HUES64 (cell line): Measurements from ENCODE around the gene HNRNPH1.
A peak's percentile ranks its signal among the peaks of the same experiment; 100 is the strongest.

Experiments used
- H3K27ac ChIP-seq: 2 replicates; pipeline ENCODE4 v1.7.0; 2013; ENCODE audit warnings: low read depth, low read length, inconsistent platforms
- H3K27me3 ChIP-seq: 2 replicates; pipeline ENCODE4 v1.6.1; 2013; ENCODE audit warnings: mild to moderate bottlenecking, low read length; ENCODE audit not compliant: insufficient read depth
- H3K36me3 ChIP-seq: 2 replicates; pipeline ENCODE4 v1.6.1; 2013; ENCODE audit warnings: mild to moderate bottlenecking, low read length; ENCODE audit not compliant: insufficient read depth
- H3K4me1 ChIP-seq: 2 replicates; pipeline ENCODE4 v1.6.1; 2013; ENCODE audit warnings: mild to moderate bottlenecking, low read length, moderate library complexity; ENCODE audit not compliant: insufficient read depth
- H3K4me3 ChIP-seq: 2 replicates; pipeline ENCODE4 v1.5.1; 2013; ENCODE audit warnings: mild to moderate bottlenecking, low read length, moderate library complexity
- H3K9ac ChIP-seq: 2 replicates; pipeline ENCODE4 v1.6.1; 2013; ENCODE audit warnings: mild to moderate bottlenecking, low read depth, low read length
- H3K9me3 ChIP-seq: 2 replicates; pipeline ENCODE4 v1.6.1; 2013; ENCODE audit warnings: low read depth, low read length; ENCODE audit not compliant: insufficient read depth
- WGBS: fragments of 150-250, 120-280 bp; methylation state at CpG from one replicate; pipeline ENCODE4 v1.1.7; 2013; ENCODE audit warnings: missing lambda C conversion rate; 5-methylcytosine and 5-hydroxymethylcytosine counted together

Gene HNRNPH1

DNA sequence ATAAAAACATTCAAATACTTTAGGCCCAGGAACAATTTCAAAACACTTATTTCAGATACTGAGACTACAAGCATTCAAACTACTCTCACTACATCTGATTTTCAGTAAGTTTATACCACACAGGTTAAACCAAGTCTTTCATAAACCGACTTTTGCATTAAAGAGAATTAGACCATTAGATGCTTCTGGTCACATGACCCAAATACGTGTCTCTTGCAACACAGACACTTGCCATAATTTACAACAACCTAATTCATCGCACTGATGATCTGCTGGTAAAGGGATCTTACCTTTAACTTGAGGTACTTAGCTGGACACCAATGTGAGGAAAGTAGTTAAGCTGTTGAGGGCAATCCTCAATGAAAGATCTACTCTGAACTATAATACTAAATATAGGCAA, 3.2 kb downstream of the HNRNPH1 start:
- H3K36me3 ChIP-seq: peaks cover 73% of the 10 kb centered on the region
- peaks cover 35% of the 10 kb centered on the region for H3K4me1 ChIP-seq
- WGBS: 60% methylated on average over 3 of the region's 3 CpGs
- H3K27me3 ChIP-seq: no peaks in the 10 kb centered on the region
- H3K9me3 ChIP-seq: no peaks in the 10 kb centered on the region
- peak overlapping the region; percentile 86 for H3K4me3 ChIP-seq
- H3K27ac ChIP-seq: no peak overlapping the region
- H3K9ac ChIP-seq: peak overlapping the region; percentile 72; the same call in 1 of the 2 replicates

DNA sequence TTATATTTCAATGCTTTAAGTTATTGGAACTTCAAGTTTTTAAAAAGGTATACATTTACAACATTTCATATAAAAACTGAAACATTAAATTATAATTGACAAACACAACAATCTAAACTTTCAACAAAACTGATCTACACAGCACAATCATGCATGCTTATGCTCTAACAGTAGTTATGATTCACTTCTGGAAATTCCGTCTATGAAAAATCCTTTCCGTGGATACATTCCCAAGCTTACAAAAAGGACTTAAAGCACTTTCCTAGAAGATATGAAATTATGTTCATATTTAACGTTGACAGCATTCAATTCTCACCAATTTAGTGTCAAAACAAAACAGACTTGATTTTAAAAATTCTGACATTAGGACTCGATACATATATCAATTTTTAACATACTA, 3.7 kb downstream of the HNRNPH1 start:
- Histone ChIP-seq H3K9me3 (no peaks in the 10 kb centered on the region), H3K4me3 (peak overlapping the region; percentile 86), H3K27ac (no peak overlapping the region), H3K4me1 (peaks cover 31% of the 10 kb centered on the region), H3K27me3 (no peaks in the 10 kb centered on the region), H3K9ac (no peak overlapping the region), H3K36me3 (peaks cover 78% of the 10 kb centered on the region)
- WGBS: 83% methylated on average over 4 of the region's 4 CpGs

DNA sequence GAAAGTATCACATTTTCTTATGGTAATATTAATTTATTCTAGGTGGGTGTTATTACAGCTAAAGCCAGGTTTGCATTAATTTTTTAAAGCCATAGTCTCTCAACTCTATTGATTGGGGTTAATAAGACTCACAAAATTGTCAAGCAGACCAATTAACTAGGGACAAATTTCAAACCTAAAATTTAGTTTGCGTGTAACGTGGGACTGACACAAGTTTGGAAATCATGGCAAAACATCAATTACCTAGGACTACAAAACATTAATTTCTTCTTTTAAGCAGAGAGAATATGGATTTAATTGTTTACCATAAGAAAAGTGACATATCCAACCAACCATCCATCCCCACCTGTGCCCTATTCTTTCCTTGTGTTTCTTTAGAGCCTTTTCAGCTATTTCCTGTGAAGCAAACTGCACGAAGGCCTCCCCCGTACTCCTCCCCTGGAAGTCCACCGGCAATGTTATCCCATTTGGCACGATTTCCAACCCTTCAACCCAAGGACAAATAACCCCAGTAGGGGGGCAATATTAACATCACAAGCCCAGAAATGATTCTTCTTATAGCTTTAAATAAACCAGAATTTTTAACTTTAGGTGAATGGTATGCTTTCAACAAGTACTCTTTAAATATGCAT, 4.4 kb downstream of the HNRNPH1 start:
- WGBS: 65% methylated on average over 6 of the region's 6 CpGs
- Histone ChIP-seq H3K27ac (peak overlapping the region; percentile 24; the same call in 1 of the 2 replicates), H3K27me3 (no peaks in the 10 kb centered on the region), H3K9ac (peak overlapping the region; percentile 23; the same call in 1 of the 2 replicates), H3K4me1 (peaks cover 24% of the 10 kb centered on the region), H3K36me3 (peaks cover 86% of the 10 kb centered on the region), H3K9me3 (no peaks in the 10 kb centered on the region), H3K4me3 (peak overlapping the region; percentile 86; the same call in 1 of the 2 replicates)

DNA sequence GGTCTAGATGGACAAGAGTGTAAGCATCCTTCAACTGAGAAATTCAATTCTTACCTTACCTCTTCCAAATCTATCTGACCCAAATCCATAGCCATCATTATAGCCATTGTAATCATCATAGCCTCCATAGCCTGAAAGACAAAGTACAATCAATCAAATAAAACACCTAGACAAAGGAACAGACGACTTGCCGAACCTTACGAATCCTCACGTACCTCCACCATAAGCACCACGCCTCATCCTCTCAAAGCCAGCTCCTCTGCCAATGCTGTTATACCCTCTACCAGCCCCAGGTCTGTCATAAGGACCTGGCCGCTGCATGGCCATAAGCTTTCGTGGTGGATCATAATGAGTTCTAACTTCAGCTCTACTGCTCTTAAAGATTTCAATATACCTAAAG, 5.5 kb downstream of the HNRNPH1 start:
- Histone ChIP-seq H3K4me1 (peaks cover 24% of the 10 kb centered on the region), H3K4me3 (no peak overlapping the region), H3K36me3 (peaks cover 97% of the 10 kb centered on the region), H3K27ac (no peak overlapping the region), H3K9ac (no peak overlapping the region), H3K27me3 (no peaks in the 10 kb centered on the region), H3K9me3 (no peaks in the 10 kb centered on the region)
- 95% methylated on average over 7 of the region's 7 CpGs for WGBS

DNA sequence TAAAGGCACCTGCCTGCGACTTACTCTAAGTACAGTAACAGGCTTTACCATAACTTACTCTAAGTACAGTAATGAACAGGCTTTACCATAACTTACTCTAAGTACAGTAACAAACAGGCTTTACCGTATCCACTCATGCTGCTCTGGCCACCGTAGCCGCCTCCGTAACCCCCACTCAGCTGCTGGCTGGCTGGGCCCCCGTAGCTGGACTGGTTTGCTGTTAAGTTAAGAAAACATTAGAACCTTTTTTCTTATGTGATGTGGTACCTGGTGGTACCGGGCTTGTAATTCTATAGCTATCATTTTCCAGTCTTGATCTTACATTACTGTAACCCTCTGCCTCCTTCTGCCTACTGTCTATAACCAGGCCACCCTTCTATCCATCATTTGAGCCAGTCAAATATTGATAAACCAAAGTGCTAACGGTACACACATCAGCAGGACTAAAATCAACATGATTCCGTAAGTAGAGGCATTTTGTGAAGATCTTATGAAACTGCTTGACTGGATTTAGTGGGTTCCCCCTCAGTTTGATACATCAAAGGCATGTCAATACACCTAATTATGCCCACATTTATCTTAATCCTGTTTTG, 7.4 kb downstream of the HNRNPH1 start:
- H3K9ac ChIP-seq: no peak overlapping the region
- H3K4me1 ChIP-seq: peaks cover 19% of the 10 kb centered on the region
- H3K9me3 ChIP-seq: no peaks in the 10 kb centered on the region
- no peak overlapping the region for H3K4me3 ChIP-seq
- peaks cover 97% of the 10 kb centered on the region for H3K36me3 ChIP-seq
- WGBS: 95% methylated on average over 9 of the region's 9 CpGs
- no peak overlapping the region for H3K27ac ChIP-seq
- no peaks in the 10 kb centered on the region for H3K27me3 ChIP-seq

DNA sequence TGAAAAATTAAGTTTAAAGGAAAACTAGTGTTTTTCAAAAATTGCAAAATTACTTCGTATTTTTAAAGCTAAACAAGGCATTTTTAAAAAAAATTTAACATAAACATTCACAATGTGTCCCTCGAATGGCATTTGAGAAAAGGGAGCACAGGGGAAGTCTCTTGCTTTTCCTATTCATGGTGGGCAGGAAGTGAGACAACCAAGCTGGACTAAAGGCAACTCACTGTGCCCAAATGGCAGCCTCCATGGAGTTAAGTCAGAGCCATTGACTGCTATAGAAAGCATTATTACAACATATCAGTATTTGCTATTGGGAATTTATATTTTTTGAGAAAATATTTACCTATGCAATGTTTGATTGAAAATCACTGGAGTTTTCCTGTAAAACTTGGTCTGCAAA, 8.3 kb downstream of the HNRNPH1 start:
- H3K4me3 ChIP-seq: no peak overlapping the region
- H3K4me1 ChIP-seq: peaks cover 10% of the 10 kb centered on the region

DNA sequence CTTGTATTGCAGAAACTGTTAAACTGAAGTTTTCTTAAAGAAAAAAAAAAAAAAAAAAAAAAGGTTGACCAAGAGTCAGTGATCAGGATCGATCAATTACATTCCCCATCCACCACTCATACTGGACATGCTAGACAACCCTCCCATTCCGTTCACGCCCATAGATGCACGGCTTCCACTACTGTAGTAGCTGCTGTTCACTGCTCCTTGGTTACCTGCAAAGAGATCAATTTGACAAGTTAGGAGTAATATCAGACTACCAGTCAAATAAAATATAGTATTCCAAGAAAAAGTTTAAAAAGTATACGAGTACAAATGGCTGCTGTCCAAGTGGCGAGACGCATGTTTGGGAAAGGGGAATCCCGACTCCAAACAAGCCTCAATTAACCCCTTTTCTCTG, 8.7 kb downstream of the HNRNPH1 start:
- Histone ChIP-seq H3K4me1 (peaks cover 10% of the 10 kb centered on the region), H3K9me3 (no peaks in the 10 kb centered on the region), H3K4me3 (no peak overlapping the region), H3K9ac (no peak overlapping the region), H3K36me3 (peaks cover 97% of the 10 kb centered on the region), H3K27ac (no peak overlapping the region), H3K27me3 (no peaks in the 10 kb centered on the region)
- 95% methylated on average over 8 of the region's 8 CpGs for WGBS

More for the DNA sequence above, 8.3 kb downstream of the HNRNPH1 start:
- no peak overlapping the region for H3K9ac ChIP-seq
- H3K9me3 ChIP-seq: no peaks in the 10 kb centered on the region
- 89% methylated on average over 2 of the region's 2 CpGs for WGBS
- H3K27ac ChIP-seq: no peak overlapping the region
- H3K27me3 ChIP-seq: no peaks in the 10 kb centered on the region
- H3K36me3 ChIP-seq: peaks cover 97% of the 10 kb centered on the region

DNA sequence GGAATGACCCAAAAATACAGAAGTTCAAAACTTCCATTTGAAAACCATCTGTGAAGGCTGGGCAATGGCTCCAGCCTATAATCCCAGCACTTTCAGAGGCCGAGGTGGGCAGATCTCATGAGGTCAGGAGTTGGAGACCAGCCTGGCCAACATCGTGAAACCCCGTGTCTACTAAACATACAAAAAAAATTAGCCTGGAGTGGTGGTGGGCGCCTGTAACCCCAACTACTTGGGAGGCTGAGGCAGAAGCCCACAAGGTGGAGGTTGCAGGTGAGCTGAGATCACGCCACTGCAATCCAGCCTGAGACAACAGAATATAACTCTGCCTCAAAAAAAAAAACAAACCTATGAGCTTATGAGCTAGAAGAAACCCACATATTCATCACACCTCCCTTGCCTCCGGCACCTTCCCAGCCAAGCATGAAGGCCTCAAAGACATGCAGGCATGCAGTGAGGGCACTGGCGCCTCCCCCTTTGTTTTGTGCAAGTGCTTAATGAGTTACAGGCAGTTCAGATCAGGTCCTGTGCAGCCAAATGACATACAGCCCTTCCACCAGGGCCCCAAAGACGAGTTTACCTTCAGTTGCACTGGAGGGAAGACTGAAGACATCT, 9.9 kb downstream of the HNRNPH1 start:
- WGBS: 89% methylated on average over 8 of the region's 8 CpGs

DNA sequence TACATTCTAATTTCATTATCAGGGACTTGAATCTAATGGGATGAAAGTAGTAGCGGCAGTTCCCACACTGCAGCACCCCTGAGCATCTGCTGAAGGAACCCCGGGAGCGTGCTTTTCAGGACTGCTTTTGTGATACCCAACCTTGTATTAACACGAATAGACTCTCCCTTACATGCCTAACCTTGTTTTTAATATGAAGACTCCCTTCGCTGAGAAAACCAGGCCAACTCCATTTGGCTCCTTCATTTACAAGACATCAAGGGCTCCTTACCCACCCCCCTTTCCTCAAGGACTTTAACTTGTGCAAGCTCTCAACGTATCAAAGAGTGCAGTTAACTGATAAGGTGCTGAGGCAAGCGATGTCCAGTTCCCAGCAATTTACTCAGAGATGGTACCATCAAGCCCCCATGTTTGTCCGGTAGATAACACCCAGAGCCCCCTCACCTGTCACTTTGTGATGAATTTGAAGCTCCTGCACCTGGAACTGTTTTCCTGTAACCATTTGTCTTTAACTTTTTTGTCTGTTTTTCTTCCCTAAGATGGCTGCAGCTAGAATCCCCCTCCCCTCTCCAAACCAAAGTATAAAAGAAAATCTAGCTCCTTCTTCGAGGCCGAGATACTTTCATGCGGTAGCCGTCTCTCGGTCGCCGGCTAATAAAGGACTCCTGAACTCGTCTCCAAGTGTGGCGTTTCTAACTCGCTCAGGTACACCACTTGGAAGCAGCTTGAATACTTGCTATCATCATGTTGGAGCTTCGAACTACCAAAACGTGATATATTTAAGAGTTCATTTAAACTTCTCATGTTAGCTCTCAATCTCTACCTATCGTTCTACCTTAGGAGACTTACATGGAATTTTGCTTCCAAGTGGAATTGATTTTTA, 10.7 kb downstream of the HNRNPH1 start:
- Histone ChIP-seq H3K27me3 (no peaks in the 10 kb centered on the region), H3K27ac (no peak overlapping the region; the same call in 1 of the 2 replicates), H3K4me1 (no peaks in the 10 kb centered on the region), H3K4me3 (no peak overlapping the region), H3K9ac (no peak overlapping the region), H3K36me3 (peaks cover 91% of the 10 kb centered on the region), H3K9me3 (no peaks in the 10 kb centered on the region)
- whole genome bisulfite sequencing: 93% methylated on average over 21 of the region's 21 CpGs

More for the DNA sequence above, 9.9 kb downstream of the HNRNPH1 start:
- Histone ChIP-seq H3K9ac (no peak overlapping the region), H3K4me1 (no peaks in the 10 kb centered on the region), H3K4me3 (no peak overlapping the region), H3K27me3 (no peaks in the 10 kb centered on the region), H3K36me3 (peaks cover 92% of the 10 kb centered on the region), H3K27ac (peak overlapping the region; percentile 58), H3K9me3 (no peaks in the 10 kb centered on the region)

DNA sequence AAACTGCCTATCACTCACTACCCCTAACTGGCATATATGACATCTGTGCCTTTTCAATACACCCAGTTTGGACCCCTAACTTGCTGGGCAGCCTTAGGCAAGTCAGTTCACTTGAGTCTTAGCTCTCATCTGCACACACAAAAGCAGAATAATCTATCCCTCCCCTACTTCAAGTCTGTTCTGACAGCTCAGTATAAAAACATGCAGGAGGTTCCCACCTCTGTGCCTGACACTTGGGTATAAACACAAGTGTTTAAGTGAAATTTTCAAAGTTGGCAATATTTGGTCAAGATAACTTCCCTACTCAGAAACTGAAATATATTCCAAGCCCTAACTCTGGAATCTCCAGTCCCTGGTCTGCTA, 12.6 kb downstream of the HNRNPH1 start:
- H3K9me3 ChIP-seq: no peaks in the 10 kb centered on the region
- H3K27ac ChIP-seq: no peak overlapping the region
- peaks cover 91% of the 10 kb centered on the region for H3K36me3 ChIP-seq
- no peak overlapping the region for H3K9ac ChIP-seq
- H3K4me1 ChIP-seq: no peaks in the 10 kb centered on the region
- no peaks in the 10 kb centered on the region for H3K27me3 ChIP-seq
- H3K4me3 ChIP-seq: no peak overlapping the region
